ENCODE results near the gene DLEC1. TPM values are rescaled to one million over a fixed set of nuclear protein-coding genes. Genes with fewer than 3 reads are reported as not detected.
A peak's percentile ranks its signal among the peaks of the same experiment; 100 is the strongest.

The DLEC1 gene
- total and polyA plus RNA-seq, 9 of the 15 experiments (the other 6 are each of a cell fraction or from before 2014, with no cell fraction given), result 0.07 to 0.08 TPM; not detected in 7

- TF ChIP-seq FOXM1 (IDR thresholded peaks at IDR 0.05; ENCODE audit: low read depth), result peak; percentile 27; the same call in 1 of the 2 replicates
- TF ChIP-seq FOXM1 (CRISPR knock-in tag; IDR thresholded peaks at IDR 0.05; ENCODE audit: low read depth), result no peak
- TF ChIP-seq MECOM (CRISPR knock-in tag; IDR thresholded peaks at IDR 0.05), result no peak; the same call in 1 of the 2 replicates
- TF ChIP-seq MXD1 (CRISPR knock-in tag; IDR thresholded peaks at IDR 0.05; ENCODE audit: borderline replicate concordance, poor library complexity, severe bottlenecking), result no peak
- TF ChIP-seq THRAP3 (IDR thresholded peaks at IDR 0.05; ENCODE audit: borderline replicate concordance), result no peak
- TF ChIP-seq CREB1 (IDR thresholded peaks at IDR 0.05), result no peak
- no peak for TF ChIP-seq CREB1 (CRISPR knock-in tag; IDR thresholded peaks at IDR 0.05)
- no peak for TF ChIP-seq HNRNPUL1 (IDR thresholded peaks at IDR 0.05; ENCODE audit: low read length)
- TF ChIP-seq ATF7 (IDR thresholded peaks at IDR 0.05), result peak; percentile 39; the same call in 1 of the 2 replicates
- no peak for TF ChIP-seq ZBTB1 (CRISPR knock-in tag; IDR thresholded peaks at IDR 0.05; ENCODE audit: borderline replicate concordance, low read depth)
- TF ChIP-seq SREBF1 (IDR thresholded peaks at IDR 0.05; ENCODE audit: borderline replicate concordance, low read depth, low read length), result no peak
- no peak for TF ChIP-seq ATF2 (CRISPR knock-in tag; IDR thresholded peaks at IDR 0.05)
Observed at GRCh38 chr3:38163117-38163840, 124.3 kb downstream of the DLEC1 start (continued).
